ENCODE results near the gene MB21D2.

DNA sequence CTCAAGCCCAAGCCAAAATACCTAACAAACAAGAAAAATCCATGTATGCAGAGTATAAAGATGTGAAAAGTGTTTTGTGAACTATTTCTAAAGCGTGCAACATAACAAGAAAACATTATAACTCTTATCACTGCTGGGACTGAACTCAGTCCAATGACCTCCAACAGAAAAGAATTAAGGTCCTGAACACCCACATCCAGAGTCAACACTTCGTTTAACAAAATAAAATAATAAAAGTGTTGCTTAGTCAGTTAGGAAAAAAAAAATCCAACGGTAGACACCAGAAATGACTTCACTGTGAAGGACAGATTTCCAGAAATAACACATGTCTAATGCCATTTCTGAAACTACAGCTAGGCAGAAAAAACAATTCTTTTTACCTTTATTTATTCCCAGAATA lies 28.0 kb downstream of the MB21D2 start:
- TF ChIP-seq EZH2 (IDR thresholded peaks at IDR 0.05; ENCODE audit: borderline replicate concordance, low read length): no peak
- TF ChIP-seq CTCF (IDR thresholded peaks at IDR 0.05; ENCODE audit: low read length): no peak

Data from OCI-LY1 (cell line).